Activated naive CD4-positive, alpha-beta T cell treated with Interleukin-2 at 50 U/mL for 16 hours (primary cell): Measurements from ENCODE around the gene GATM.
"Not testable (repeated sequence)": the region's sequence is repeated elsewhere in the genome, so short reads cannot be mapped to it uniquely, and the experiment has no call there.

Experiments used
- DNase-seq: peaks from one replicate; pipeline ENCODE4 v3.0.0-alpha.2; 2020

GATM gene

GRCh38 chr15:45349623-45350022, 28.7 kb downstream of the GATM start:
- DNase-seq, result no peak

GRCh38 chr15:45347989-45348388, 30.4 kb downstream of the GATM start:
- no peak for DNase-seq

GRCh38 chr15:45347033-45347432, 31.3 kb downstream of the GATM start:
- DNase-seq, result no peak

GRCh38 chr15:45346381-45346780, 32.0 kb downstream of the GATM start:
- DNase-seq, result no peak

GRCh38 chr15:45343258-45343860, 35.0 kb downstream of the GATM start:
- DNase-seq, result no peak

GRCh38 chr15:45341790-45342189, 36.6 kb downstream of the GATM start:
- DNase-seq, result no peak

- no peak for DNase-seq
Measured at GRCh38 chr15:45340429-45340828, 37.9 kb downstream of the GATM start.

- DNase-seq, result no peak
Measured at GRCh38 chr15:45338417-45338816, 39.9 kb downstream of the GATM start.

GRCh38 chr15:45337224-45337623, 41.1 kb downstream of the GATM start:
- DNase-seq, result no peak

GRCh38 chr15:45333550-45333949, 44.8 kb downstream of the GATM start:
- DNase-seq, result no peak

- no peak for DNase-seq
Measured at GRCh38 chr15:45332694-45333093, 45.6 kb downstream of the GATM start.

GRCh38 chr15:45331972-45332371, 46.4 kb downstream of the GATM start:
- DNase-seq, result no peak

- no peak for DNase-seq
Measured at GRCh38 chr15:45328663-45329062, 49.7 kb downstream of the GATM start.

GRCh38 chr15:45326741-45327140, 51.6 kb downstream of the GATM start:
- no peak for DNase-seq

GRCh38 chr15:45326280-45326679, 52.1 kb downstream of the GATM start:
- no peak for DNase-seq

- DNase-seq, result no peak
Measured at GRCh38 chr15:45320581-45321205, 57.7 kb downstream of the GATM start.

GRCh38 chr15:45319472-45320214, 58.7 kb downstream of the GATM start:
- DNase-seq, result no peak

GRCh38 chr15:45314960-45315359, 63.4 kb downstream of the GATM start:
- no peak for DNase-seq

GRCh38 chr15:45314117-45314516, 64.2 kb downstream of the GATM start:
- DNase-seq, result not testable (repeated sequence)
